Lower lobe of right lung (tissue), 2 donors: Measurements from ENCODE around the gene ARHGAP32. TPM values are rescaled to one million over a fixed set of nuclear protein-coding genes. Genes with fewer than 3 reads are reported as not detected.
A peak's percentile ranks its signal among the peaks of the same experiment; 100 is the strongest.

Source experiments
- ATAC-seq, 2 donors: fragments of 200-7000 bp; cut with Tn5 transposase; one replicate each; pipeline ENCODE4 v1.9.1; 2020 to 2022; ENCODE audit warnings: mild to moderate bottlenecking in 2 of 2, moderate library complexity in 2 of 2
- DNase-seq: peaks from one replicate; pipeline ENCODE4 v3.0.0-alpha.2; 2020
- H3K27ac ChIP-seq: fragments of 200-600 bp; one replicate; pipeline ENCODE4 v1.8.0; 2022
- H3K27me3 ChIP-seq: fragments of 200-600 bp; one replicate; pipeline ENCODE4 v1.8.0; 2022; ENCODE audit warnings: low read depth
- H3K36me3 ChIP-seq: fragments of 200-600 bp; one replicate; pipeline ENCODE4 v1.8.0; 2022; ENCODE audit warnings: mild to moderate bottlenecking
- H3K4me1 ChIP-seq: fragments of 200-600 bp; one replicate; pipeline ENCODE4 v1.8.0; 2022
- H3K4me3 ChIP-seq: fragments of 200-600 bp; one replicate; pipeline ENCODE4 v1.8.0; 2022; ENCODE audit warnings: mild to moderate bottlenecking
- H3K9me3 ChIP-seq: fragments of 200-600 bp; one replicate; pipeline ENCODE4 v1.8.0; 2022
- intact Hi-C: fragments of 100-400 bp; cut with DNase I; formaldehyde crosslinking; loops from one replicate; pipeline ENCODE4 v1.11.0; 2022
- total RNA-seq: library from RNA; stranded (reverse); fragmentation: NEBNext Ultra II Directional; extraction: Animal tissue kit (Norgen Biotek cat#: 25700); gene quantifications from one replicate; pipeline ENCODE4 v1.2.1, GENCODE V29; 2021
- TF ChIP-seq, protein P1 (sequence below): fragments of 200-600 bp; IDR thresholded peaks from one replicate; pipeline ENCODE4 v1.8.0; 2022; ENCODE audit warnings: antibody characterized with exemption, mild to moderate bottlenecking
- donor health status: DM: no; HTN: yes; CAD: no; lungs with severe emphysema.

The ARHGAP32 gene
- total RNA-seq, 1 donor from 2014 or later = 27.9 TPM

DNA sequence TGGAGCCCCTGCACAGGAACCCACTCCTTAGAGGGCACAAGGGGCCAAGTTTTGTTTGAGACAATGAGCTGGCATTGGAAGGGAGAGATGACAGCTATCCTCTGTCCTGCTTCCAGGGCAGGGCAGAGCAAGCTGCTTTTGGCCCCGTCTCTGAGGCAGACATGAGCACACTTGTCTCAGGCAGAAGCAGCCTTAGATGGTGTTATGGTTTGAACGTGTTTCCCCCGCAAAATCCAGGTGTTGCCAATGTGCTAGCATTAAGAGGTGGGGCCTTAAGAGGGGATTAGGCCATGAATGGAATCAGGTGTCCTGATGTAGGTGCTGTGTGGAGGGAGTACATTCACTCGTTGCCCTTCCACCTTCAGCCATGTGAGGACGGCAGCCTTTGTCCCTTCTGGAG, 252.0 kb downstream of the ARHGAP32 start:
- TF ChIP-seq, protein P1, sequence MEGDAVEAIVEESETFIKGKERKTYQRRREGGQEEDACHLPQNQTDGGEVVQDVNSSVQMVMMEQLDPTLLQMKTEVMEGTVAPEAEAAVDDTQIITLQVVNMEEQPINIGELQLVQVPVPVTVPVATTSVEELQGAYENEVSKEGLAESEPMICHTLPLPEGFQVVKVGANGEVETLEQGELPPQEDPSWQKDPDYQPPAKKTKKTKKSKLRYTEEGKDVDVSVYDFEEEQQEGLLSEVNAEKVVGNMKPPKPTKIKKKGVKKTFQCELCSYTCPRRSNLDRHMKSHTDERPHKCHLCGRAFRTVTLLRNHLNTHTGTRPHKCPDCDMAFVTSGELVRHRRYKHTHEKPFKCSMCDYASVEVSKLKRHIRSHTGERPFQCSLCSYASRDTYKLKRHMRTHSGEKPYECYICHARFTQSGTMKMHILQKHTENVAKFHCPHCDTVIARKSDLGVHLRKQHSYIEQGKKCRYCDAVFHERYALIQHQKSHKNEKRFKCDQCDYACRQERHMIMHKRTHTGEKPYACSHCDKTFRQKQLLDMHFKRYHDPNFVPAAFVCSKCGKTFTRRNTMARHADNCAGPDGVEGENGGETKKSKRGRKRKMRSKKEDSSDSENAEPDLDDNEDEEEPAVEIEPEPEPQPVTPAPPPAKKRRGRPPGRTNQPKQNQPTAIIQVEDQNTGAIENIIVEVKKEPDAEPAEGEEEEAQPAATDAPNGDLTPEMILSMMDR = no peak
- Histone ChIP-seq H3K9me3 (no peaks in the 10 kb centered on the region), H3K4me3 (no peak overlapping the region), H3K4me1 (no peaks in the 10 kb centered on the region), H3K27ac (no peak overlapping the region), H3K27me3 (no peaks in the 10 kb centered on the region), H3K36me3 (no peaks in the 10 kb centered on the region)
- DNase-seq (no peak), ATAC-seq (no peak)
- intact Hi-C loops = no loop called here

GRCh38 chr11:128939591-128939990, 252.5 kb downstream of the ARHGAP32 start:
- no peaks in the 10 kb centered on the region for H3K9me3 ChIP-seq
- no peaks in the 10 kb centered on the region for H3K36me3 ChIP-seq
- TF ChIP-seq, protein P1 = no peak
- ATAC-seq = no peak
- H3K4me1 ChIP-seq = no peaks in the 10 kb centered on the region
- H3K27me3 ChIP-seq = no peaks in the 10 kb centered on the region
- no peak overlapping the region for H3K27ac ChIP-seq
- no peak for DNase-seq
- no peak overlapping the region for H3K4me3 ChIP-seq
- intact Hi-C loops = no loop called here

DNA sequence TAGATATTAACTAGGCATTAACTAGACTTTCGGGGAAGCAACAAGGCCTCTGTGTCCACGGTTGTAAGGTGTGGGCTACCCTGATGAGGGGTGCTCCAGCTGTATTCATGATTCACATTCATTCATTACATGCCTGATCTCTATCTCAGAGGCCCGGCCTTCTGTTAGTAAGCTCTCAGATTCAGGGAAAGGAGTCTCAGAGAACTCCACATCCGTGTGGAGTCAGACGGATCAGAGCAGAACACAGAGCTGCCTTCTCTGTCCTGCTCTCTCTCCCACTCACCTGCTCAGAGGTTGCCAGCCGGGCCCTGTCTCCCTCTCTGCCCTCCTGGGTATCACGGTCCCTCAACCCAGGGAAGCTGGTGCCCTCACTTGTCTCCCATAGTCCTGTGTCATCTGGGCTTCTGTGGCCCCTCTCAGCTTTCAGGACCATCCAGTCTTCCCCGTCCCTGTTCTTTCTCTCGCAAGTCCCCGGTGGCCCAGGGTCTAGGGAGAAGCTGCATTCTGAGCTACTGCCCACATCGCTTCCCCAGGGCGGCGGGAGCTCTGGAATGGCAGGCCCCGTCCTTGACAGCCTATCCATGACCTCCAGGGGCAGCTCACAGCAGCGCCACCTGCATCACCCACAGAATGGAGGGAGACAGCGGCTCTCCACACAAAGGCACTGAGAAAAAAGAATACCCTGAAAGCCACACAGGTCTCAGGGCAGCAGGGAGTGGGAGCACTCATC, 253.8 kb downstream of the ARHGAP32 start:
- Histone ChIP-seq H3K9me3 (no peaks in the 10 kb centered on the region), H3K4me1 (no peaks in the 10 kb centered on the region), H3K4me3 (no peak overlapping the region), H3K27me3 (no peaks in the 10 kb centered on the region), H3K27ac (no peak overlapping the region), H3K36me3 (no peaks in the 10 kb centered on the region)
- ATAC-seq (no peak), DNase-seq (no peak)
- intact Hi-C loops = no loop called here
- TF ChIP-seq, protein P1 = no peak

GRCh38 chr11:128937480-128937879, 254.6 kb downstream of the ARHGAP32 start:
- H3K27me3 ChIP-seq = no peaks in the 10 kb centered on the region
- H3K4me1 ChIP-seq = no peaks in the 10 kb centered on the region
- DNase-seq (no peak), ATAC-seq (no peak)
- no peak overlapping the region for H3K27ac ChIP-seq
- H3K9me3 ChIP-seq = no peaks in the 10 kb centered on the region
- H3K4me3 ChIP-seq = no peak overlapping the region
- H3K36me3 ChIP-seq = no peaks in the 10 kb centered on the region
- TF ChIP-seq, protein P1 = no peak
- intact Hi-C loops = no loop called here

GRCh38 chr11:128936606-128937251, 255.4 kb downstream of the ARHGAP32 start:
- intact Hi-C loops = no loop called here
- Histone ChIP-seq H3K4me1 (no peaks in the 10 kb centered on the region), H3K27me3 (no peaks in the 10 kb centered on the region), H3K9me3 (no peaks in the 10 kb centered on the region), H3K4me3 (no peak overlapping the region), H3K27ac (no peak overlapping the region), H3K36me3 (no peaks in the 10 kb centered on the region)
- ATAC-seq = peak; percentile 21 to 34
- TF ChIP-seq, protein P1 = no peak
- DNase-seq = no peak
